ENCODE data around the gene CALCOCO1.

Gene CALCOCO1

DNA sequence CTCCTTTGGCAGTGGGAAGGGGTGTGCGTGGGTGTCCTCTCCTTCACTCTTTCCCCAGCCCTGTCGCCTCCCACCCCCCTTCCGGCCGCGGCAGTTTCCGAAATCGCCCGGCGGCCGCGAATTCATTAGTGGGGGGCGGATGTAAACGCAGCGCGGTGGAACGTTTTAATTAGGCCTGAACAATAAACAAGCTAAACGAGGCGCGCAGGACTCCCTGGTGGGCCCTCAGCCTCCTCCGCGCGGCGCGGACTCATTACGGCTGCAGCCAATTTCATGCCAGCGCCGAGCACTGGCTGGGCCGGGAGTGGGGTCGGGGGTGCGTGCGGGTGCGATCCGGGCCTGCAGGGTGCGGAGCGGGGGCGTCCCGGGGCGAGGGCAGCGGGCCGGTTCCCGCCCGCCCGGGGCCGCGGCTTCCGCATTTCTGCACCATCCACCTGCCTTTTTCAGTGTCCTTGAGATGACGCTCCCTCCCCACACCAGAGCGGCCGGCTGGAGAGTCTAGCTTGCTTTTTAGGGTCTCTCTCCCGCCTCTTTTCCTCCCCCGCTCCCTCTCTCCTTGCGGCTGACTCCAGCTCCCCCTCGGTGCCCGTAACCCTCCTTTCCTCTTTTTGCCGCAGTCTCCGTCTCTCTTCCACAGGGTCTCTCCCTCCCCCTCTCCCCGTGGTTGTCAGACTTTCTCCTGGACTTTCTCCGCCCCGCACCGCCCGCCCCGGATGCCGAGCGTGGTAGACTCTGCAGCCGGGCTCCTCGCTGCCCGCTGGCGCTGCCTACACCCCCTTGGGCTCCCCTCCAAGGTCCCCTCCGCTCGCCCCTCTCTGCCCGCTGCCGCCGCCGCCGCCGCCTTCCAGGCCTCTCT, 24.3 kb upstream of the CALCOCO1 start, which contains the start of gene CISTR:
TSS of gene CISTR (minus strand) at position 644 of the 856 bp plus-strand sequence.
- DNase-seq = no peak

DNA sequence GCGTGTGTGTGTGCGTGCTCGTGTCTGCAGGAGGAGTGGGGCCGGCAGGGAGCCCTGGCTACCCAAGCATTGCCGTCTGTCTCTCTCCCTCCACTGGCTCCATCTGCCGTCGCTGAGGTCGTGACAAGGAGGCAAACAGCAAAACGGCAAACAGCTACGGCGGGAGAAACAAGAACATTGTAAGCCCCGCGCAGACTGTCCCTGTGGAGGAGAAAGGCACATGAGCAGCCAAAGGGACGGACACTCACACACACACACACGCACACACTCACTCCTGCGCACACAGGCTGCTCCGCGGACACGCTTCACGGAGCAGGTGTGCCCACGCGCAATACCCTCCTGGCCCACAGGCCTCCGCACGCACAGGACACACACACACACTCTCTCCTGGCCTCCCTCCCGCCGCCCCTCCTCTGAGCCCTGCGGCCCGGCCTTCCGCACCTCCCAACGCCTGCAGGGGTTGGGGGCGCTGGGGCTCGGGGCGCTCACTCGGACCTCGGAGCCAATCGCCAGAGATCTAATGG, 23.6 kb upstream of the CALCOCO1 start:
- DNase-seq = no peak

DNA sequence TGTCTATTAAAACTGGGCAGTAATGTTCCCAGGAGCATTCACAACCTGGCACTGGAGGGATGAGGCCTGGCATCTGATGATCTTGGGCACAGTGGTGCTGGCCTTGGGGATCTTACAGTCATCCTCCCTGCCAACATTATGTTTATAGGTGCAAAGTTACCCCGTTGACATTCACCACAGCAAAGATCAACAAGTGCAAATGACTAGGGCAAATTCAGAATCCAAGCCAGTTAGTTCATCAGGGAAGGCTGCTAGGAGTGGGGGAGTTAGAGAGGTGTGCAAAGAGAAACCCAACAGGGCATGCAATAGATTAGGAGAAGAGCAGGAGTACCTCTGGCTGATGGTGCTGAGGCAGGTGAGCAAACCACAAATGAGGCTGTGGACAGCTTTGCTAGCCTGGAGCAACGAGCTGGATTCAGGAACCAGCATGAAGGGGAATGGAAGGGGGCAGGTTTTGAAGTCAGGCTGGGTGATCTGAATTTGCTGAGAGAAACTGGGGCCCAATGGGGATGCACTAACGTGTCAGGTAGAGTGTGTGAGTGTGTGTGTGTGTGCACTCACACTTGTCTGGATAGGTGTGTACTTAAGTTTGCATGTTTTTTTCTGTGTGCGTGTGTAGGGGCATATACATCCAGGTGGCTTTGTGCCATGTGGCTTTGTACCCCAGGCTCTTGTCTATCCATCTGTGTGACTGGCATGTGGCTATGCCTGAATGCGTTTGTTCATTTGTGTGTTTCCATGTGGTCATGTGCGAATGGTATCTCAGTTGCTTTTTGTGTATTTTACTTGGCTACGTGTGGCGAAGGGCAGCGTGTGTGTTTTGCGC, 22.9 kb upstream of the CALCOCO1 start:
- DNase-seq = no peak

DNA sequence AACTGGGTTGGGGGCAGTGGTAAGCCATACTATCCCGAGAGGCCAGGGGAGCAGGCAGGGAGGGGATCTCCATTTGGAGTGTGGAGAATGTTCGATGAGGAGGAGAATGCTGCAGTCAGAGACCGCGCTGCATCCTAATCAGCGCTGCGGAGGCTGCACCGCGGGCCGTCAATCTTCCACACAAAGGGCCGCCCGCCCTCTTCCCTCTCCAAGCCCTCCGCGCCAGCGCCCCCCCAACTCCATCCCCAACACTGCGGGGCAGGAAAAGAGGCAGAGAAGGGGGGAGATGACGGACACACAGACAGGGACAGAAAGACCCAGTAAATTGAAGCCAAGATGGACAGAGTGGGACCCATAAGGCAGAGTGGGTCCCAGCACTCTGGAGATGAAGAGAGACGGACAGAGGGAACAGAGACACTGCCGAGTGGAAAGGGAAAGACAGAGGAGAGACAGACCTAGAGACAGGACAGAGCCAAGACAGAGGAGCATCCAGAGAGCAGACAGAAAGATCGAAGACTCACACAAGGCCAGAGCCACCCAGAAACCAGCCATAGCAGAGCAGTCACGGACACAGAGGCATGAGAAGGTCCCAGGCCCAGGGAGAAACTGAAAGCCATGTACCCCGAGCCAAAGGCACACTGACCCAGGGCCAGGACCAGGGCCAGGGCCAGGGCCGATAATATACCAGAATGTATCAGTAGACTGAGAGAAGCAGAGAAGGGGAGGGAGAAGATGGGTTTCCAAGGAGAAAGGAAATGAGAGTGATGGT, 21.0 kb upstream of the CALCOCO1 start:
- no peak for DNase-seq

DNA sequence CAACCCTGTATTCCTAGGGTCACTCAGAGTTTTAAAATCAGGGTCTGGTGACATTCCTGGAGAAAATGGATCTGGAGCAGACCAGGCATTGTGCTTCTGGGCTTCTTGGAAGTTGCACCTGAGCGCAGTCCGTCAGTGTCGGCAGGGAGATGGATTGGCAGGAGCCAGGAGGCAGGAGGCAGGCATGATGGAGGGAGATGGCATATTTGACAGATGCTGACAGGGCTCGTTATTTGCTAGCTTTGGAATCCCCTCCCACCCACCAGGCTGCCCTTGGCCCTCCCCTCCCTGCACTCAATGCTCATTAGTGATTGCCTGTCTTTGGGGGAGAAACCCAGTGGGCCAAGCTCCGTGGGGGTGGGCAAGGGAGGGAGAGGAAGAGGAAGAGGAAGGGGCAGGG, 19.8 kb upstream of the CALCOCO1 start:
- no peak for DNase-seq

DNA sequence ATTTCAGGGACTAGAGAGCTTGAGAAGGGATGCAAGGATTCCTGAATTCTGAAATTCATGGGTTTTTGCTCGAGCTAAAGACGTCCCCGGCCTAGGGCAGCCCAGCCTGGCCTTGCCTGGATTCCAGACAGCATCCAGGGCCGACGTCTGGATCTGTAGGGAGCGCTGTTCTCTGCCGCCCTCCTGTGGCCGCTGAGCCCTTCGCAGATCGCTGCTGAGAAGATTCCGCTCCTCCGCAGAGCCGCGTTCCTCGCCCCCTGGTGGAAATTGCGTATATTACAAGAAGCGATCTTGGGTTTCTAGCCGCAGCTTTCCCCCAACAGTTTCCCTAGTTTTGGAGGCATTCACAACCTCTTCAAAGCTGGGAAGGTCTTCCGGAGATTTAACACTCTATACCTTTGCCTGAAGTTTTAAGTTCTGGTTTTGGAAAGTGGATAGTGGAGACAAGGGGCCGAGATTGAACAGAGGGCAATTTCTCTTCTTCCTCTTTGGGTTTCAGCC, 19.4 kb upstream of the CALCOCO1 start:
- peak; percentile 86 to 92 for DNase-seq

DNA sequence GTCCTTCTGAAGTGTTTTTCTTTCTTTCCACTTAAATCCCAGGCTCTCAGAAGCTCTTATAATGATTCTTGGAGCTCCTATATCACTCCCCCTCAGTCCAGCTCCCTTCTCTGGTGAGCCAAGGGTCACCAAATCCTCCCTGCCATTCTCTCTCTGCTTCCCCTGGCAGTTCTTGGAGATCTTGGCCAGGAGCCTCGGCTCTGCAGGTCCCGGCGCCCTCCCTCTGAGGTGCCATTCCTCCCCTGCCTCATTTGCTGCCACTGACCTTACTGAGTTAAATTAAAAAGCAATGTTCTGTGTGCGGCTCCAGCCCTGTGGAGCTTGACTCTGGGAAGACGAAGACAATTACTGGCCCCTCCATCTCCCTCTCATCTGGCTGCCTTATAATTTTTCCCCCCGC, 17.5 kb upstream of the CALCOCO1 start:
- no peak for DNase-seq

DNA sequence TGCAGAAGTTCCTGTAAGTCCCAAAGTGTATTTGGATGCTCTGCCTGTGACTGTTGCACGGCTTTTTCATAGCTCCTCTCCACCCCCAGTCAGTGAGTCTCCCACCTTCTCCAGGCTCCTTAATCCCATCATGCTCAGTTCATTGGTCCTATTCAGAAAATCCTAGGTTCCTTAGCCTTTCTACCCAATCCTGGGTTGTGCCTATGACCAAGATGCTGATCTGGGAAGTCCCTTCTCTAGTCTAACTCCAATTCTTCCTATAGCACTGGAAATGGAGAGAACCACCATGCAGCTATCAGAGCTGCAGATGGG, 16.8 kb upstream of the CALCOCO1 start:
- DNase-seq = no peak

DNA sequence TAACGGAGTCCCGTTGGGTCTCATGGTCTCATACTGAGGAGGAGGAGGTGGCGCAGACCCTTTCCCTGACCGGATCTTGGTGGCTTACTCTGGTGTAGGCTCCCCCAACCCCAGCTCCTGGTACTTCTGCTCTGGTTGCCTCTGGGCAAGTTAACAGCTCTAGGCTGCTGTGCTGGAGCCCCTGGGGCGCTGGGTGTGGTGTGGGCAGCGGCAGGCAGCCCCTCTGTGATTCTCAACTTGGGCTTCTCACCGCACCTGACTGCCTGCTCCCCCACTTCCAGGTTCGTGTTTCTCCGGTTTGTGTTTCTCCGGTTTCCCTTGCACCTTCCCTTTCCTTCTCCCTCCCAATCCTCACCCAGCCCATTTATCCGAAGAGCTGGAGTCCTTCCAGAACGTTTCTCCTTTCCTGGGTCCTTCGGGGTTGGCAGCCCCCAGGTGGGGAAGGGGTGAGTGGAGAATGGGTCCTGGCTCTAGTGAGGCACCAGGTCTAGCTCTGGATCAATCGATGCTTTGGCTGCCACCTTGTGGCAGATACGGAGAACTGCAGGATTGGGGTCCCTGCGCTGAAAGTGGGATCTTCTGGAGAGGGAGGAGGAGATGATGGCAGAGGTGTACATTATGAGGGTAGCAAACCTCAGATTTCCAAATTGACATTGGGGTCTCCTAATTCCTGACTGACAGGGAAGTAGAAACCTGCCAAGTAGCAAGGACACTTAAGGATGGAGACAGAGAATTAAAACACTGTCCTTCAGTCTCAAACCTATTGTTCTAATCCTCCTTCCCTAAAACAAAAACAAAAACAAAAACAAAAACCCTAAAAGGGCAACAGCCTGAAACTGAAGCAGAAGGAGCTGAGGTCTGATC, 16.2 kb upstream of the CALCOCO1 start:
- peak; percentile 66 to 68 for DNase-seq

DNA sequence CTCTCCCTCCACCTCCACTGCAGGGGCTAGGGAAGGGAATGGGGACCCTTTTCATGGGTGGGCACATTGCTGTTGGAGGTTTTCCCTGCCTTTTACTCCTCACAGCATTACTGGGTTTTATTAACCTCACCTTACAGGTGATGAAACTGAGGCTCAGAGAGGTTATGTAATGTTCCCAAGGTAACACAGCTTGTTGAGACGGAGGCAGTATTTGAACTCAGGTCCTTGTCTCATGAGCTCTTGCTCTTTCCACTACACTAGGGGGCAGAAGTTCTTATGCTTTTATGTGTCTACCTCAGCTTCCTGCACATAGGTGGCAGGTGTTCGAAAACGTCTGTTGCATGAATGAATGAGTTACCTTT, 12.9 kb upstream of the CALCOCO1 start:
- no peak for DNase-seq

DNA sequence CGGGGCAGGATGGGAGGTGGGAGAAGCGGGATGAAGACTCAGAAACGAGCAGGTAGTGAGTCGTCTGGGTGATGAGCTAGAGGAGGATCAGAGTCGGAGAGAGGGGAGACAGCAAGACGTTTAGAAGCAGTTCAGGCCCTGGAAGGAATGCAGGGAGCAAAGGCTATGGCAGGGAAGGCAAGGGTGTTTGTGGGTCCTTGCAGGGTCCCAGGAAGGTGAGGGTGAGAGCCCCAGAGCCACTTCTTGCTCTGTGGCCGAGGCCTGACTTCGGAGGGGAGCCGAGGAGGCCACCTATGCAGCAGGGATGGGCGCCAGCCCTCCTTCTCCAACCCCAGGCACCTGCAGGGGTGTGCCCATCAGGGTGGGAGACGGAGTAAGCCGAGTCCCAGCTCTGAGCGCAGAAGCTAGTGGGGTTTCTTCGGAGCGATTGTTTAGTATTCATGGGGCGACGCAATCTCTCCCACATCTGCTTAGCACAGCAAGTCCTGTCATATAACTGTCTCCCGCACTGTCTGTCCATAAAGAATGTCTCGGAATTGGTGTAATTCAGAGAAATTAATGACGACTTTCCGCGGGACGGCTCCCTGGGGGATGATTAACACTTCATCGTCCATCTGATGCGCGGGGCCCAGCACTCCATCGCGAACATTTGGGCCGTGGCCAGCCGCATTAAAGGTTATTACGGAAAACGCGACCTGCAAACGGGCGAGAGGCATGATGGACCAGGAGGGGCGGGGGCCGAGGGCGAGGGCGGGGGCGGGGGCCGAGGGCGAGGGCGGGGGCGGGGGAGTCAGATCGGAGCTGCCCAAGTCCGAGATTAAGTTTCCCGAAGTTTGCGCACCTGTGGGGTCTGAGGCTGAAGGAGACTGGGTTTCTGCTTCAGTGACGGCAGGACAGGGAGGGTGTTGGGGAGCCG, 12.2 kb upstream of the CALCOCO1 start:
- no peak for DNase-seq

DNA sequence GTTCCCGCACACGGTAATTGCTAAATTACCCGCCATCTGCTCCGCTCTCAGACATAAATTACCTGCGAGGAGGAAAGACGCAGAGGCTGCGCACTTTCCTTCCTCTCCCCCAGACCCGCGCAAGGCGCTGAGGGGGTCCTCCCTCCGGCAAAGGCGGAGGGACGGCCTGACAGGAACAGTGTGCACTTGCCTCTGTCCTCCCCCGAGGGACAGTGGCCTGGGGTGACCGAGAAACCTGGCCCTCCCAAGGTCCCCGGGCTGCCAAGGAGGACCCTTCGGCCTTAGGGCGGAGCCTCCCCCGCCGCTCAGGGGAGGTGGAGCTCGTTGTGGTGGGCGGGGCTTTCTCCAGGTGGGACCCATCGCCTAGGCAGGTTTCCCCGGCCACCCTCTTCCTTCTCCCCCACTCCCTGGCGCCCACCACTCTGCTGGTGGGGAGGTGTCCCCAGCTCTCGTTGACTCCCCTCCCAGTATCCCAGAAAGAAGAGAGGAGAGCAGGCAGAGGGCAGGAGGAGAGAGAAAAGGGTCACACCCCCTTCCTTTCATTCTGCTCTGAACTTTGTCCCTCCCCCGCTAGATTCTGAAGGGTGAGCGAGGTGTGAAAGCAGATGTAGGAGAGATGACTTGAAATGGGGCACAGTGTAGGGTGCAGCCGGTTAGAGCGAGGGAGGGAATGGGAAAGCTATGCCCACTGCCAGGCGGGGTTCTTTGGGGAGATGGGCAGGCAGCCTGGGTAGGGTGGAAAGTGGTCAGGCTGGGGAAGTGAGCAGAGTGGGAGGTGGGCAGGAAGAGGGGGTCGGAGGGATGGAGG, 11.4 kb upstream of the CALCOCO1 start:
- no peak for DNase-seq

DNA sequence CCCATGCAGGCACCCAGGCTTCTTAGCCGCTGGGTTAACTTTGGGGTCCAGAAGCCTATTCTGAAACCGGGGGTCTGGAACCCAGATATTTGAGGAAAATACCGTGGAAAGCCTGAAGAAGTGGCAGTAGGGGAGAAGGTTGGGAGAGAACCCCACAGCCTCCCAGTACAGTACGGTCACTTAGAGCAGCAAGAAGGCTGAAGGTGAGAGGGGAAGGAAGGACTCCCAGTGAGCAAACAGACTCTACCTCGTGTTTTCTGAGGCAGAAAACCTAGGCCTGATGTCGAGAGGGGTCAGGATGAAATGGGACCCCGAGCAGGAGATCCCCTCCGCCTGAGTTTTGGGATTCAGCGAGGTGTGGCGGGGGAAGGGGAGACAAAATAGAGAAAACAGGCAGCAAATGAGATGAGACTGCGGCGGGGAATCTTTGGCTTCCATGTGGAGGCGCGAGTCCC, 10.7 kb upstream of the CALCOCO1 start:
- DNase-seq = no peak

DNA sequence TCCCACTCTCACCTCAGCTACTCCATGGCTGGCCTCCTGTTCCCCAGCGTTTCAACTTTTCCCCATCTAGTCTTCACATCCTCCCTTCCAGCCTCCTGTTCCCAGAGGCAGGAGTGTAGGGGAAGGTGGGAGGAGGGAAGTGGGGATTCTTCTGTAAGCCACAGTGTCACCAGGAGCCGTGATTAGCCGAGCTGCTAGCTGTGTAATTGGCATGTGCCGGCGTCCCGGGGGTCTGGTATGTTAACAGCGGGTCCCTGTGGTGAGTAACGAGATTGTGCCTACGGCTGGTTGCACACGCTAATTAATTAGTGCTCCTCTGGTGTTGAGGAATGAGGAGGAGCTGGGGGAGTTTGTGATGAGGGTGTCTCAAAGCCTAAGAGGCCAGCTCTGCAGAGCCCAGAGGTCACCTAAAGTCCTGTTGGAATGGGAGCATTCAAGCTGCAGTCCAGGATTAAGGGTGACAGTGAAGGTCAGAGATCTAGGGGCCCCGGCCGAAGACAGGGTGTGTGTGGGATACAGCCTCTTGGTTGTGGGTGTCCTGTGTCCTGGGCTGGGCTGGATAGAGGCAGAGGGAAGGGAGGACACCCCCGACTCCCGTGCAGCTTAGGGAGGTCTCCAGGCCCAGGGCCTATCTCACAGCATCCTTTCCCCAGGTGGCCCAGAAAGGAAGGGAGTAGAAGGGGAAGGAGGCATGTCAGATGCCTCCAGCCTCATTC, 10.0 kb upstream of the CALCOCO1 start:
- DNase-seq = no peak

DNA sequence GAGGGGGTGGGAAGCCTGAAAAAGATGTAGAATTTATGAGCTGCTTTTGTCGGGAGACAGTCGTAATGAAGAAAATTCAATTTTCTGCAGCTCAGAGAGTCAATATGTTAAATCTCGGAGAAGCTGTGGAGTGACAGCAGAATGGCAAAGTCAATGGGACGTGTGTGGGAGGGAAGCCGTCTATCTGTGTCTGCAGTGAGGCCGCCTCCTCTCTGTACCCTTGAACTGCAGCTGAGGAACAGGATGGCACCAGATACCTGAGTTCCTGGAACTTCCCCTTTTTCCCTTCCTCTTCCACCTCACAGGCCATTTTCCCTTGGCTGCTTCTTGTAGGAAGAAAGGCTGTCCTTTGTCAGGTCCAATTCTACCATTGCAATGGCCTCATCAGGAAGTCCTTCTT, 9.3 kb upstream of the CALCOCO1 start:
- no peak for DNase-seq

DNA sequence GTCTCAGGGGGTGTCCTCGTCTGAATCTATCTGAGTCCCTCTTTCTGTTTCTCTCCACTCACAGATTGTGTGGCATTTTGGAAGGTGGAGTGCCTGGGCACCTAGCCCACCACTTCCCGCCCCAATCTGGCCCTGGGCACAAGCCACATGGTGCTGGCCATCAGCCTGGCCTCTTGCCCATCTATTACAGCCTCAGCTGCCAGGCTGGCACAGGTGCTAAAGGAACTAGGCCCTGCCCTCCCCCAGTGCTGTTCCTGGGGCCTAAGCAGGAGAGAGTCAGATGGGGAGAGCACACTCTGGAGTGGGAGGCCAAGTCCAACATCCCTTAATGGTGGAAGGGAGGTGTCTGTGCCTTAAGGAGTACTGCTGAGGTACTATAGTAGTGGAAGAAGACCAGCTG, 8.3 kb upstream of the CALCOCO1 start:
- no peak for DNase-seq

DNA sequence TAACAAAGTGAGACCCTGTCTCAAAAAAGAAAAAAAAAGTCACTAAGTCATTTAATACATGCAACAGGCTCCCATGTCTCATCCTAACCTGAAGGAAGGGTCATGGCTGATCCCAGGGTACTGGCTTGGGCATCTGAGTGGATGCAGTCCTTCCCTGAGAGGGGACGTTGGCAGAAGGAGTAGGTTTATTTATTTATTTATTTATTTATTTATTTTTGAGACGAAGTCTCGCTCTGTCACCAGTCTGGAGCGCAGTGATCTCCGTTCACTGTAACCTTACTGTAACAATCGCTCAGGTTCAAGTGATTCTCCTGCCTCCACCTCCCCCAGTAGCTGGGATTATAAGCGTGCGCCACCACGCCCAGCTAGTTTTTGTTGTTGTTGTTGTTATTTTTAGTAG, 7.2 kb upstream of the CALCOCO1 start:
- no peak for DNase-seq

DNA sequence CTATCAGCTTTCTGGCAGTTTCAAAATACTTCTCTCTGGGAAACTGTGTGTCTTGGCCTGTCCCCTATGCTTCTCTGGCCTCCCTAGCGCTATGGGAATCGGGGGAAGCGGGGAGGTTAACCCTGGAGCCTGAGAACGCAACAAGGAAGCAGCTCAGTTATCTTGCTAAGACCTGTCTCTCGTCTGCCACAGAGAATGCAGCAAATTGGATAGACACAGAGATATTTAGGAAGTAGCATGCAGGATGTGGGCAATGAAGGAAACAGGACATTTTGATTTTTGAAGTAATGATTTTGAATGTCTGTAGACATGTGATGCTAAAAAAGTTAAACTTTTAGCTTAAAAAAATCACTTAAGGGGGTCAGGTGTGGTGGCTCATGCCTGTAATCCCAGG, 6.6 kb upstream of the CALCOCO1 start:
- peak in 1 of 2 donors; percentile 15 for DNase-seq
